ENCODE measurements around the gene RYR1.
"Not testable (repeated sequence)": the region's sequence is repeated elsewhere in the genome, so short reads cannot be mapped to it uniquely, and the experiment has no call there.

Gene RYR1

GRCh38 chr19:38490861-38491260 is 57.4 kb downstream of the RYR1 start:
- Histone ChIP-seq H3K27me3 (peaks cover 0 to 7% of the 10 kb centered on the region in 2 donors), H3K27ac (no peak overlapping the region), H3K4me3 (no peak overlapping the region), H3K4me1 (no peaks in the 10 kb centered on the region), H3K9me3 (peaks cover 0 to 13% (median 5%) of the 10 kb centered on the region in 3 donors), H3K36me3 (no peaks in the 10 kb centered on the region)
- no peak for DNase-seq
- no peak for TF ChIP-seq CTCF (IDR thresholded peaks at IDR 0.05)
- intact Hi-C loops (cut with DNase I; ENCODE audit: low total_unique reads): no loop called here

GRCh38 chr19:38492181-38492813 is 58.8 kb downstream of the RYR1 start:
- no peak overlapping the region for H3K27ac ChIP-seq
- peaks cover 0 to 5% of the 10 kb centered on the region in 2 donors for H3K27me3 ChIP-seq
- no peaks in the 10 kb centered on the region for H3K4me1 ChIP-seq
- DNase-seq: no peak
- H3K36me3 ChIP-seq: no peaks in the 10 kb centered on the region
- H3K9me3 ChIP-seq: peaks cover 0 to 13% (median 5%) of the 10 kb centered on the region in 3 donors
- no peak overlapping the region for H3K4me3 ChIP-seq
- no peak for TF ChIP-seq CTCF (IDR thresholded peaks at IDR 0.05)
- intact Hi-C loops (cut with DNase I; ENCODE audit: low total_unique reads): no loop called here

DNA sequence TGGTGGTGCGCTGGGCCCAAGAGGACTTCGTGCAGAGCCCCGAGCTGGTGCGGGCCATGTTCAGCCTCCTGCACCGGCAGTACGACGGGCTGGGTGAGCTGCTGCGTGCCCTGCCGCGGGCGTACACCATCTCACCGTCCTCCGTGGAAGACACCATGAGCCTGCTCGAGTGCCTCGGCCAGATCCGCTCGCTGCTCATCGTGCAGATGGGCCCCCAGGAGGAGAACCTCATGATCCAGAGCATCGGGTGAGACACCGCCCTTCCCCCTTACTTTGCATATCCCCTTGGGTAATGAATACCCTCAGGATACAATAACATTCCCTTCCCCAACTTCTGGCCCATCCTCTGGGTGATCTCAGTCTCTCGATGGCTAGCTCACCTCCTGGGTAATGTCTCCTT is 60.9 kb downstream of the RYR1 start:
- no peak overlapping the region for H3K4me3 ChIP-seq
- H3K9me3 ChIP-seq: peaks cover 0 to 13% (median 5%) of the 10 kb centered on the region in 3 donors
- H3K27ac ChIP-seq: no peak overlapping the region
- intact Hi-C loops (cut with DNase I; ENCODE audit: low total_unique reads): no loop called here
- H3K4me1 ChIP-seq: no peaks in the 10 kb centered on the region
- TF ChIP-seq CTCF (IDR thresholded peaks at IDR 0.05): no peak
- no peaks in the 10 kb centered on the region for H3K36me3 ChIP-seq
- peaks cover 0 to 11% of the 10 kb centered on the region in 2 donors for H3K27me3 ChIP-seq
- no peak for DNase-seq

GRCh38 chr19:38495375-38495774 is 61.9 kb downstream of the RYR1 start:
- H3K27ac ChIP-seq; DNase-seq; intact Hi-C loops (cut with DNase I; ENCODE audit: low total_unique reads); H3K4me1 ChIP-seq; H3K36me3 ChIP-seq; H3K4me3 ChIP-seq: not testable (repeated sequence)
- peaks cover 0 to 12% (median 5%) of the 10 kb centered on the region in 3 donors for H3K9me3 ChIP-seq
- H3K27me3 ChIP-seq: peaks cover 0 to 19% of the 10 kb centered on the region in 2 donors

GRCh38 chr19:38496116-38496515 is 62.6 kb downstream of the RYR1 start:
- Histone ChIP-seq H3K4me1 (no peaks in the 10 kb centered on the region), H3K27me3 (peaks cover 0 to 21% of the 10 kb centered on the region in 2 donors), H3K27ac (no peak overlapping the region), H3K4me3 (no peak overlapping the region), H3K36me3 (no peaks in the 10 kb centered on the region), H3K9me3 (peaks cover 0 to 5% (median 4%) of the 10 kb centered on the region in 3 donors)
- DNase-seq: no peak
- TF ChIP-seq CTCF (IDR thresholded peaks at IDR 0.05): no peak
- intact Hi-C loops (cut with DNase I; ENCODE audit: low total_unique reads): no loop called here

DNA sequence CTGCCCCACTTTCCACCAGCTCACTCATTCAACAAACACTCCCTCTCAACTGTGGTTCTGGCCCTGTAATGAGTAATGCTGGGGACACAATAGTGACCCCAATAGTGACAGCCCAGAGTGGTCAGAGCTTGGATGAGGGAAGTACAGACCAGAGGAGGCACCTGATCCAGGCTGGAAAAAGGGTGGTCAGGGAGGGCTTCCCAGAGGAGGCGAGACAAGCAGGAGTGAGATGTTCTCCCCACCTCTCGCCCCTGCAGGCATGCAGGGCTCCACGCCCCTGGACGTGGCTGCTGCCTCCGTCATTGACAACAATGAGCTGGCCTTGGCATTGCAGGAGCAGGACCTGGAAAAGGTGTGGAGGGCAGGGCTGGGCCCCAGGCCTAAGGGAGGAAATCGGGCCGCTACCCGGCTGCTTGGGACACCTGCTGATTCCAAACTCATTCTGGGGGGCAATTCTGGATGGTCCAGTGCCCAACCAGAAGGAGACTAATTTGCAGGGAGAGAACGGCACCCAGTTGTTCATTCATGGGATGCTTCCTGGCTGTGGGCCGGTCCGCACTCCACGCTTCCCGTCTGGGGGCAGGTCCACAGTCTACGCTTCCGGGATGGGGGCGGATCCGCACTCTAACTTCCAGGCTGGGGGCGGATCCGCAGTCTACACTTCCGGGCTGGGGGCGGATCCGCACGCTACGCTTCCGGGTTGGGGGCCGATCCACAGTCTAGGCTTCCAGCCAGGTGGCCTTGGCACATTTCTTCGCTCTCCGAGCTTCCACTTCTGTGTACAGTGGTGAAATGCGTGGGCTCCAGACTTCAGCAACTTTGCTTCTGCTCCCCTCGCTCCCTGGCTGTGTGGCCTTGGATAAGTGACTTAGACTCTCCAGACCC is 63.4 kb downstream of the RYR1 start:
- peaks cover 0 to 21% of the 10 kb centered on the region in 2 donors for H3K27me3 ChIP-seq
- H3K36me3 ChIP-seq: no peaks in the 10 kb centered on the region
- H3K9me3 ChIP-seq: no peaks in the 10 kb centered on the region
- no peak for DNase-seq
- no peaks in the 10 kb centered on the region for H3K4me1 ChIP-seq
- H3K4me3 ChIP-seq: no peak overlapping the region
- intact Hi-C loops (cut with DNase I; ENCODE audit: low total_unique reads): no loop called here
- no peak for TF ChIP-seq CTCF (IDR thresholded peaks at IDR 0.05)
- H3K27ac ChIP-seq: no peak overlapping the region
